Mucosa of descending colon (tissue), 3 donors: Measurements from ENCODE around the gene ZFP69B. TPM values are rescaled to one million over a fixed set of nuclear protein-coding genes. Genes with fewer than 3 reads are reported as not detected.

Experiments
- total RNA-seq, 3 donors: library from RNA; stranded (reverse); fragmentation: NEBNext Ultra II Directional in 2 of 3; extraction: Animal tissue kit (Norgen Biotek cat#: 25700) in 2 of 3; gene quantifications; one replicate each; pipeline versions ENCODE4 v1.2.1 to v1.2.4, GENCODE V29; 2021 to 2023
- donor health status: DM: no; HTN: no; CAD: no; lungs with moderate emphysema.
- donor health status: DM: no; HTN: no; CAD: no.
- donor health status: DM: no; HTN: yes; CAD: no.

The ZFP69B gene
- total RNA-seq, 3 donors from 2014 or later = 1.4 to 2.1 (median 2.1) TPM

Other genes with a start within 250 kb of the ZFP69B start
- not detected for gene TMCO2, start 202.5 kb upstream of the ZFP69B start, total RNA-seq
- gene ZMPSTE24, start 192.2 kb upstream of the ZFP69B start, total RNA-seq = 10 to 100 TPM; 46.0 to 51.9 (median 47.0) TPM
- 10 to 100 TPM in 1 of 3 donors, 1 to 10 TPM in 2; 3.4 to 11.2 (median 4.8) TPM for gene COL9A2, start 133.2 kb upstream of the ZFP69B start, total RNA-seq
- 10 to 100 TPM; 22.0 to 35.6 (median 24.7) TPM for gene SMAP2, start 76.7 kb upstream of the ZFP69B start, total RNA-seq
- gene ZFP69, start 26.8 kb downstream of the ZFP69B start, total RNA-seq = 1 to 10 TPM; 2.7 to 4.6 (median 2.8) TPM
- 1 to 10 TPM; 4.9 to 8.8 (median 8.2) TPM for gene EXO5, start 58.3 kb downstream of the ZFP69B start, total RNA-seq
- 1 to 10 TPM; 5.1 to 6.7 (median 6.1) TPM for gene ZNF684, start 81.2 kb downstream of the ZFP69B start, total RNA-seq
- gene RIMS3, start 215.2 kb downstream of the ZFP69B start, total RNA-seq = 10 to 100 TPM in 2 of 3 donors, 1 to 10 TPM in 1; 6.9 to 23.3 (median 11.9) TPM
- gene NFYC, start 241.2 kb downstream of the ZFP69B start, total RNA-seq = 10 to 100 TPM; 56.2 to 76.4 (median 70.5) TPM